GM23338 (cell line): Measurements from ENCODE around the gene CCDC186. TPM values are rescaled to one million over a fixed set of nuclear protein-coding genes. Genes with fewer than 3 reads are reported as not detected.

ENCODE experiments used
- ATAC-seq: fragments of 200-7000 bp; cut with Tn5 transposase; 3 replicates; pipeline ENCODE4 v1.9.1; 2020
- DNase-seq: peaks from one replicate; pipeline ENCODE4 v3.0.0-alpha.2; 2015; ENCODE audit warnings: low spot score
- H2AFZ ChIP-seq: fragments of 200-600 bp; sonication (generic); 2 replicates; pipeline ENCODE4 v1.8.0; 2016; ENCODE audit warnings: antibody characterized with exemption, mild to moderate bottlenecking, moderate library complexity
- H3F3A ChIP-seq: fragments of 200-600 bp; sonication (generic); replicated peaks from 2 replicates; pipeline ENCODE4 v1.8.0; 2017; ENCODE audit warnings: antibody characterized with exemption, mixed run types, low read depth
- H3K27ac ChIP-seq: fragments of 200-600 bp; sonication (generic); 2 replicates; pipeline ENCODE4 v1.6.1; 2016; ENCODE audit warnings: low read depth
- H3K27me3 ChIP-seq: fragments of 200-600 bp; sonication (generic); 2 replicates; pipeline ENCODE4 v1.8.0; 2016; ENCODE audit warnings: mild to moderate bottlenecking, mixed run types, moderate library complexity; ENCODE audit not compliant: insufficient read depth
- H3K36me3 ChIP-seq: fragments of 200-600 bp; sonication (generic); 2 replicates; pipeline ENCODE4 v1.8.0; 2016; ENCODE audit warnings: mild to moderate bottlenecking; ENCODE audit not compliant: insufficient read depth
- H3K4me1 ChIP-seq: fragments of 200-600 bp; sonication (generic); 2 replicates; pipeline ENCODE4 v1.8.0; 2016; ENCODE audit warnings: mild to moderate bottlenecking, moderate library complexity; ENCODE audit not compliant: insufficient read depth
- H3K4me2 ChIP-seq: fragments of 200-600 bp; sonication (generic); 2 replicates; pipeline ENCODE4 v1.7.1; 2017; ENCODE audit warnings: mixed run types
- H3K4me3 ChIP-seq: fragments of 200-600 bp; sonication (generic); 2 replicates; pipeline ENCODE4 v1.6.1; 2016; ENCODE audit warnings: mixed run types
- H3K79me2 ChIP-seq: fragments of 200-600 bp; sonication (generic); replicated peaks from 2 replicates; pipeline ENCODE4 v1.8.0; 2017; ENCODE audit warnings: mild to moderate bottlenecking; ENCODE audit not compliant: insufficient read depth
- H3K9me2 ChIP-seq: fragments of 200-600 bp; sonication (generic); 2 replicates; pipeline ENCODE4 v1.8.0; 2017; ENCODE audit not compliant: insufficient read depth
- H4K20me1 ChIP-seq: fragments of 200-600 bp; sonication (generic); replicated peaks from 2 replicates; pipeline ENCODE4 v1.8.0; 2017; ENCODE audit warnings: mild to moderate bottlenecking; ENCODE audit not compliant: insufficient read depth
- H3K27ac Mint-ChIP-seq: 2 replicates; pipeline ENCODE4 v1.8.0; 2020; ENCODE audit warnings: inconsistent platforms, mild to moderate bottlenecking, moderate library complexity, mixed read lengths
- H3K27me3 Mint-ChIP-seq: 3 replicates; pipeline ENCODE4 v1.8.0; 2022; ENCODE audit warnings: low read depth, mild to moderate bottlenecking, moderate library complexity, mixed read lengths, inconsistent platforms; ENCODE audit not compliant: insufficient read depth, poor library complexity
- H3K36me3 Mint-ChIP-seq: 3 replicates; pipeline ENCODE4 v1.8.0; 2021; ENCODE audit warnings: low read depth, mild to moderate bottlenecking, inconsistent platforms, moderate library complexity, mixed read lengths
- H3K4me1 Mint-ChIP-seq: 3 replicates; pipeline ENCODE4 v1.8.0; 2020; ENCODE audit warnings: mild to moderate bottlenecking, inconsistent platforms, mixed read lengths
- H3K4me3 Mint-ChIP-seq: 3 replicates; pipeline ENCODE4 v1.8.0; 2021; ENCODE audit warnings: moderate library complexity, mild to moderate bottlenecking, inconsistent platforms, mixed read lengths
- H3K9me3 Mint-ChIP-seq: 3 replicates; pipeline ENCODE4 v1.8.0; 2020; ENCODE audit warnings: moderate library complexity, mild to moderate bottlenecking, inconsistent platforms, mixed read lengths
- CREB1 ChIP-seq: fragments of 250-450 bp; sonication (Bioruptor Pico); IDR thresholded peaks from 2 replicates; pipeline ENCODE4 v1.5.0; 2020; ENCODE audit warnings: low read depth, mild to moderate bottlenecking, moderate library complexity
- CTCF ChIP-seq, 2 experiments: fragments of 200-600 bp in 1 of 2; sonication (generic) in 1 of 2; conservative IDR thresholded peaks; 2 replicates each; pipeline versions ENCODE4 v1.5.1 to v1.6.1; 2016 to 2017; ENCODE audit warnings: antibody characterized with exemption in 2 of 2, low read depth in 2 of 2, mild to moderate bottlenecking in 2 of 2, moderate library complexity in 1 of 2
- ETS1 ChIP-seq: IDR thresholded peaks from 2 replicates; pipeline ENCODE4 v1.6.1; 2016; ENCODE audit warnings: antibody characterized with exemption
- EZH2phosphoT487 ChIP-seq: fragments of 200-600 bp; sonication (generic); IDR thresholded peaks from one replicate; pipeline ENCODE4 v1.8.1; 2018; ENCODE audit warnings: antibody characterized with exemption; ENCODE audit not compliant: unreplicated experiment
- JUNB ChIP-seq: IDR thresholded peaks from one replicate; pipeline ENCODE4 v1.6.1; 2016; ENCODE audit warnings: antibody characterized with exemption; ENCODE audit not compliant: unreplicated experiment
- NANOG ChIP-seq: IDR thresholded peaks from 2 replicates; pipeline ENCODE4 v1.6.1; 2016; ENCODE audit warnings: antibody characterized with exemption, borderline replicate concordance
- POLR2AphosphoS5 ChIP-seq: IDR thresholded peaks from 2 replicates; pipeline ENCODE4 v1.6.1; 2016; ENCODE audit warnings: antibody characterized with exemption, low read depth
- REST ChIP-seq: IDR thresholded peaks from one replicate; pipeline ENCODE4 v1.6.1; 2018; ENCODE audit warnings: antibody characterized with exemption; ENCODE audit not compliant: unreplicated experiment
- STAT1 ChIP-seq: IDR thresholded peaks from one replicate; pipeline ENCODE4 v1.6.1; 2016; ENCODE audit warnings: antibody characterized with exemption; ENCODE audit not compliant: unreplicated experiment
- ZNF462 ChIP-seq: fragments of 250-450 bp; sonication (Bioruptor Pico); IDR thresholded peaks from 2 replicates; pipeline ENCODE4 v1.5.0; 2020; ENCODE audit warnings: mild to moderate bottlenecking, moderate library complexity
- polyA plus RNA-seq: library from polyadenylated mRNA; unstranded; fragments of >200 nt; fragmentation: Nextera tagmentation; extraction: Ambion mirVana; gene quantifications from 2 replicates; pipeline ENCODE4 v1.2.1, GENCODE V29; 2016
- total RNA-seq: library from RNA; depleted of rRNA; stranded (reverse); fragments of >200 nt; shearing (Covaris generic); gene quantifications from 2 replicates; pipeline ENCODE4 v1.2.3, GENCODE V29; 2014

CCDC186 gene
- total and polyA plus RNA-seq, 2 experiments from 2014 or later, result 24.2 to 50.7 TPM

- Mint-ChIP-seq H3K36me3 (no peaks in the 10 kb centered on the region), H3K27ac (no peak overlapping the region), H3K9me3 (no peaks in the 10 kb centered on the region), H3K4me3 (no peak overlapping the region), H3K4me1 (no peaks in the 10 kb centered on the region; the same call in 2 of the 3 replicates), H3K27me3 (no peaks in the 10 kb centered on the region)
- no peak overlapping the region for H3K4me2 ChIP-seq
- no peak overlapping the region for H3K27ac ChIP-seq
- DNase-seq (no peak), ATAC-seq (no peak)
- no peaks in the 10 kb centered on the region for H3K27me3 ChIP-seq
- H3K9me2 ChIP-seq, result no peaks in the 10 kb centered on the region
- H3K79me2 ChIP-seq, result no peaks in the 10 kb centered on the region
- H4K20me1 ChIP-seq, result no peaks in the 10 kb centered on the region
- no peaks in the 10 kb centered on the region for H3K4me1 ChIP-seq
- H3F3A ChIP-seq, result no peaks in the 10 kb centered on the region
- H2AFZ ChIP-seq, result no peak overlapping the region
- TF ChIP-seq ETS1 (no peak), ZNF462 (no peak), NANOG (no peak), POLR2AphosphoS5 (no peak), JUNB (no peak), CREB1 (CRISPR knock-in tag) (no peak), REST (no peak), EZH2phosphoT487 (no peak), STAT1 (no peak), CTCF (conservative IDR thresholded peaks at IDR 0.05; ENCODE audit: low read depth in 2 of 2) (no peak)
- H3K36me3 ChIP-seq, result no peaks in the 10 kb centered on the region
- H3K4me3 ChIP-seq, result no peak overlapping the region
Observed at GRCh38 chr10:114207349-114207748, 33.3 kb upstream of the CCDC186 start.
